CD4-positive, alpha-beta T cell treated with Interleukin-1 beta for 1 hour (primary cell): ENCODE data around the gene SULT1C3.
"Not testable (repeated sequence)": the region's sequence is repeated elsewhere in the genome, so short reads cannot be mapped to it uniquely, and the experiment has no call there.

ENCODE experiments used
- DNase-seq, 2 donors: peaks; one replicate each; pipeline ENCODE4 v3.0.0-alpha.2; 2020 to 2022

The SULT1C3 gene

DNA sequence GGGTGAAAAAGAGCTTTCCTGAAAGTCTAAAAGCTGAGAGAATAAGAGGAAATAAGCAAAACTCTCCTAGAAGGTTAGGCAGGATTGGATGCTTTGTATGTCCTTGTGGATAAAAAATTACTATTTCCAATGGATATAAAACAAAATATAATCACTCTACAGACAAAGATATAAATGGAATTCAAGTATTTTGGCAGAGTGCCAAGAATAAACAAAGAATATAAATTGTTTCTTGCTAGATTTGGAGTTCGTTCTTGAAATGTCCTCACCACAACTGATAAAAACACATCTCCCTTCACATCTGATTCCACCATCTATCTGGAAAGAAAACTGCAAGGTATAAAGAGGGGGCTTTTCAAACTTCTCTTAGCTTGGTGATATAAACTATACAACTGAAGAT is 13.3 kb downstream of the SULT1C3 start:
- no peak for DNase-seq

DNA sequence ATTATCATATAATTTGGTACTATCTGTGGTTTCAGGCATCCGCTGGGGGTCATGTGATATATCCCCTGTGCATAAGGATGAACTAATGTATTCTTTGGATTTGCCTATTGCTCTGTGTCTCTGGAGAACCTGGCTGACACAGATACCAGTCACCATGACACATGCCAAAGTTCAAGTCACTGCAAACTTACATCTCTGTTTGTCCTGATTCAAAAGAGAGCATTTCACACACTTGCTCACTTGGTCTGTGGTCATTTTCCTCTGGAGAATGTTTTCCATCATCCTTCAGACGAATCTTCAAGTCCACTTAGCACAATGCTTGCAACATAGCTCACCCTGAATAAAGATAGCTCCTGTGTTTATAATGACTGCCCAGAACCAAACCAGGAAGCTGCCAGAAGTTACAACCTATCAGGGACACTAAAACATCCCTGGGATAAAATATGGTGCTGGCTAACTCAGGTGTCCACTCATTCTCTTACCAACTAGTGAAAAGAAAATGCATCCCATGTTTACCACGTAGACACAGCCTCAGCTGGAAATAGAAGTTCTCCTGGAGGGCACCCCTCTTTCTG is 18.1 kb downstream of the SULT1C3 start:
- DNase-seq: no peak

DNA sequence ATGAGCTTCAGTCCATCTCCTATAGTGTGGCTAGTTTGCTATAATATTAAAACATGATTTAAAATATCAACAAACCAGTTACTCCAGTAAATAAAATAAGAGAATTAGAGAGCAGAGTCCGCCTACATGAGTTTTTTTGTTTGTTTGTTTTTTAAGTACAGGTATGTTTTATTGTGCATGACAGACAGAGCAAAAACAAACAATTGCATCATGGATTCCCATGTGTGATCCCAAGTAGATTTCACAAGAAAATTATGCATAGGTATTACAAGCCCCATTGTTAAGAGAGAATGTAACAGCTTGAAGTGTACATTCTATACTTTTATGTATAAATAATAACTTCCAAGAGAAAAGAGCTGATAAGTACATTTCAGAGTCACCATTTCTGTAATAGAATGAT is 21.0 kb downstream of the SULT1C3 start:
- no peak for DNase-seq

DNA sequence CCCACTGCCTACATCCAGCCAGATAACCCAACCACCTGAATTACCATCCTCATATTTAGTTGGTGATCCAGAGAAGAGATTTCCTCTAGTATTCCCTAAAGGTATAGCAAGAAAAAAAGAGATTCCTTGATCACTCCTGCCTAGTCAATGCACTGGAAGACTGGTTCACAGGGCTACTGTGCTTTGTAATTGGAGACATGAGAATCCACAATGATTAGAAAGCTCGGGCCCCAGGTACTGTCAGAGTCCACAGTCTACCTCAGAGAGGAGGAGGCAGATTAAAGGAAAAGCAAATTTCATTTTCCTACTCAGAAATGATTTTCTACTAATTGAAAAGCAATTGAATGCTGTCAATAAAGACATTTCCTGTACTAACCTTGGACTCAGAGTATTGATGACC is 22.3 kb downstream of the SULT1C3 start:
- no peak for DNase-seq

DNA sequence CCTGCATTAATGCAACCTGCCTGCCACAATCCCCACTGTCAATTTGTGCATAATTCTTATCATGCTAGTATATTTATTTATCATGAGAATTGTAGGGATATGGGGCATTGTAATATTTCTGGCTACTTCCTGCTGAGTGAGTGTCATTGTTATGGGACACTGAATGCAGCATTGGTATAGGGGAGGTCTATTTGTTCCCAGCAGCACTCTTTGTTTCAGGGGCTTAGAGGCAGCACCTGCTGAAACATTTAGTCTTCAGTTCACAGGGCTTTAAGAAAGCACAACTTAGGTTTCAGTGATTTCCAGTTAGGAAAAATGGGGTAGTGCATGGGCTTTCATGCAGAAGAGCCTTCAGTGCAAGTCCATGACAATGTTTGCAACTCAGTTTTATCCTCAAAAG is 23.6 kb downstream of the SULT1C3 start:
- DNase-seq: no peak

DNA sequence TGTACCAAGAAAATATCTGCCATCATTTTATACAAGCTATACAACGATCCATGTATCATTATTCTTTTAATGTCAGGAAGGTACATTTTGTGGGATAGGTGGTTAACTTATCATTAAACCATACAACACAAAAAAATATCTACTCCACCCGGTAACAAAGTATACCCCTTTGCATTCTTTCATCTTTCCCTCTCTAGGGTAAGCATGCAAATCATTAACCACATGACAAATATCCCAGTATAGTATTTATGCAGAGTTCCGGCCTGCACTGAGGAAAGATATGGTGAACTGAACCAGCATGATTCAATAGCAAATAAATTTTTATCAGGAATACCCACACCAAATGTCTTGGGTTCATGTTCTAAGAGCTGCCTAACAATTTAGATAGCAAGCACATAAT is 26.4 kb downstream of the SULT1C3 start:
- no peak for DNase-seq

DNA sequence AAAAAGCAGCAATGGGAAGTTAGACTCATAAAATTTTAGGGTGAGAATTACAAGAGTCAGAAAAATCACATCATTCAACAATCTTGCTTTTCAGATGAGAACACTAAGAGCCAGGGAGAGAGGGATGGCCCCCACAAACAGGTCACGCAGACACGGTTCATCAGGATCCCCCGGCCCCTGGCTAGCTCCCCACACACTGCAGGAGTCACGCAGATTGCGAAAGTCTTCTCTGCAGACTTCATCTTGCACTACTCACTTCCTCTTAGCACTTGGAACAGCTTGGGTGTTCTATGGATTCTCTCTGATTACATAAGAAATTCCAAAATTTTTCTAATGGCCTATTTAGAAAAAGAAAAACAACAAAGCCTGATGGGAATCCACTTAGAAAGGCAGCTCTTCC is 27.3 kb downstream of the SULT1C3 start:
- DNase-seq: no peak

DNA sequence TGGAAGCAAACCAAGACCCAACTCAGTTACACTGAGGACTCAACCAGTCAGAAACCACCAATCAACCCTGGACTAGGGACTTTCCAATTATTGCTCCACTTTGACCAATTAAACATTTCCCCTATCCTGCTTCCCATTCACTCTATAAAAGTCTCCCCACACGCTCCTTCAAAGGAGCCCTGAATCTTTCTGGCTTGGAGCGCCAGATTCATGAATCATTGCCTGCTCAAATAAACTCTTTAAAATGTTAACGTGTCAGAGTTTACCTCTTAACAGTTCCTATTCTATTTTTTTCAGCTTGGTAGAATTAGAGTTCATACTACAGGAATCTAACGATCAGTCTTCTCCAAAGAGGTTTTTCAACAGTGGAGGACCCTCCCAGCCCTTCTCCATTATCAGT is 28.2 kb downstream of the SULT1C3 start:
- DNase-seq: no peak

DNA sequence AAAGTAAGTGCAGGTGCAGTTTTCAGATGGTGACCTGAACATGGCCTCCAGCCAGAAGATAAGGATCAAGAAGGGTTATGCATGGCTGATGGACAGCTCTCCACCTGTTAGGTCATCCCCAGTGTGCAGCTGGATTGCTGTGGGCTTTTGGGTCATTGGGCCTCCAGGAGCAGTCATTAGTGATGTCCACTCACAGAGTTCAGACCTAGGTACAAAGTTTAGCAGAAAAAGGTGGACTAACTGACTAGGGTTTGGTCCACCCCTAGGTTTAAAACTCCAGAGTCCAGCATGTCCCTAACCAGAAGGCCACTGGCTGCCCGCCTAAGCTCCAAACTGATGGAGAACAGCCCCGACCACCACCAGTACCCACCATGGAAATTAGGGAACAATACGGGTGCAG is 30.6 kb downstream of the SULT1C3 start:
- no peak for DNase-seq

DNA sequence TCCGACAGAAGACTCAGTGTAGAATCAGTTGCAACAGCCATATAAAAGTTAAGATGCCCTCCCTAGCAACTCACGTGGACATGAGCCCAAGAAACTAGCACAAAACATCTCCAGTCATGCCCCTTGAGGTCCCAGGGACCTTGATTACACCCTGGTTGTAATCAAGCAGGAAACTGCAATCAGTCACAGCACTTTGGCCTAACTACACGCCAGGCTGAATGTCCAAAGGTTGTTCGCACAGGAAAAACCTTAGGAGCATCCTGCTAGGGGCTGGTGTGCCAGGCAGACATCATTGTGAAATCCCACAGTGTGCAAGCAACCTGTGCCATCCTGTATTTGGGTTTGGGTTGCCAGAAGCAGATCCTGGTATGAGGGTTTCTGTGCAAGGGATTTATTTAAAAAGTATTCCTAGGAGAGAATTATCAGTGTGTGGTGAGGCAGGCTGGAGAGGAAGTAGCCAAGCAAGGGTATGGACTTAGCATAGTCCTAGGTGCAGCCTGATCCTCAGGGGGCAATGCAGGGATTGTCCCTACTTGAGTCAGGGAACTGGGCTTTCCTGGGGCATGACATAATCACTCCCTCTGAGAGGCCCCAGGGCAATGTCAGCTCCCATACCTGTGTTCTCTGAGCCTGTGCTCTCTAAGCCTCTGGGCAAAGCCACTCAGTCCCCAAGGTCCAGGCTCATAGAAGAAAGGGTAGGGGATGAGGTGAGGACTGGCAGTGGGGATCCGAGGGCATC is 31.2 kb downstream of the SULT1C3 start:
- DNase-seq: no peak

DNA sequence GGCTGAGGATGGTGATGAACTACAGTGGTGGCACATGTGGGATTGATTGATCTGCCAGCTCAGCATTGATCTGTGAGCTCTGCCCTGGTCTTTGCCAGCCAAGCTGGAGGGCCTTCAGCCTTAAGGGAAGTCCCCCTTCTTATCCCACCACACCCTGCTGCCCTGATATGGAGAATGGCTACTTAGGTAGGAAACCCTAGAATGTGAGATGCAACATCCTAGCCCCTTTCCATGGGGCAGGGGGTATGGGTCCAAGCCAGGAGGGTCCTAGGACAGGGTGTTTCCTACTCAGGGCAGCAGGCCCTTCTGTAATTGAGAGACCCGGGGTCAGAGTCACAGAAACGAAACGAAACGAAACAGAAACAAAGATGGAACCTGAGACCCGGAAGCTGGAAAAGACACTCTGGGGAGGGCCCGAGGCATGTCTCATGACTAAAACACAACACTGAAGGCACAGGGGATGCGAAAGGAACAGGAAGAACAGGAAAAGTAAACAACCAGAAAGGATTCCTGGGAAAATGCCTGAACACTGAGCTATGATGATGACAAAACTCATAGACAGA is 32.0 kb downstream of the SULT1C3 start:
- DNase-seq: no peak

DNA sequence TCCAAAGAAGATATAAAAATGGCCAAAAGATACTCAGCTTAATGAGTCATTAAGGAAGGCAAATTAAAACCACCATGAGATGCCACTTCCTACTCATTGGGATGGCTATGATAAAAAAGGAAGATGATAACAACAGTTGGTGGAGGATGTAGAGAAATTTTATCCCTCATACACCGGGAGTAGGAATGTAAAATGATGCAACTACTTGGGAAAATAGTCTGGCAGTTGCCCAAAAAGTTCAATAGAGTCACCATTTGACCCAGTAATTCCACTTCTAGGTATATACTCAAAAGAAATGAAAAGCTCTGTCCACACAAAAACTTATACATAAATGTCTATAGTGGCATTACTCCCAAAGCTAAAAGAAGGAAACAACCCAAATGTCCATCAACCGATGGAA is 38.9 kb downstream of the SULT1C3 start:
- DNase-seq: no peak

DNA sequence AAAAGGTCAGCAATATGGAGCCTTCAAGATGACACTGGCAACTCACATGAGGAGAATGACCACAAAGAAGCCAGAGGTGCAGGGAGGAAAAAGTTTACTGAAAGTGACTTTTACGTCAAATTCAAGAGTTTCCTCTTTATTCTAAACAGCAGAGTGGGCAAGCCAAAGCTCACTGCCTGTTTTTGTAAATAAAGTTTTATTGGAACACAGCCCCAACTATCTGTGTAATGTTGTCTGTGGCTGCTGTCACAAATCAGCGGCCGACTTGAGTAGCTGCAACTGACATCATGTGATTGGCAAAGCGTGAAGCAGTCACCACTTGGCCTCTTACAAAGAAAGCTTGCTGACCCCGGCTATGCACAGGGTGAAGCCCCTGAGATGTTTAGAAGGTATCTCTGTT is 39.7 kb downstream of the SULT1C3 start:
- DNase-seq: no peak

DNA sequence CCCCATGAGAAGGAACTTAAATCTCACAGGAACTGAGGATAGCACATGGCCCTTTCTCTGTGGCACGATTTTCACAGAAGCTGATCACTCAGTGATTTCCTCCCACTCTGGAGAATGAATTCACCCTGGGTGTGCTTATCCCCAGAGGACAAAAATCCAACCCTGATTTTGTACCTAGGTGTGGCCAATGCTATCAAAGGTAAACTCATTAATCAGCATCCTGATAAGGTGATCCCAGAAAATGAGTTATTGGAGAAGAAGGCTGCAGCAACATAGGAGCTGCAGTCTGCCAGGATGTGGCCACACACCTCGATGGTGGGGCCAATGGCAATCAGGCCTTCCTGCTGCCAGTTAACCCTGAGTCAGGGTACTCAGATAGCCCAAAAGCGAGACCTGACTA is 40.7 kb downstream of the SULT1C3 start:
- DNase-seq: no peak

DNA sequence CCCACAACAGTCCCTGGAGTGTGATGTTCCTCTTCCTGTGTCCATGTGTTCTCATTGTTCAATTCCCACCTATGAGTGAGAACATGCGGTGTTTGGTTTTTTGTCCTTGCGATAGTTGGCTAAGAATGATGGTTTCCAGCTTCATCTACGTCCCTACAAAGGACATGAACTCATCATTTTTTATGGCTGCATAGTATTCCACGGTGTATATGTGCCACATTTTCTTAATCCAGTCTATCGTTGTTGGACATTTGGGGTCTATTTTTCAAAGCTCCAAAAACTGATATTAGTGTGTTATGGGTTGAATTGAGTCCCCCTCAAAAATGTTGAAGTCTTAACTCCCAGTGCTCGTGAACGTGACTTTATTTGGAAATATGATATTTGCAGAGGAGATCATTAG is 44.8 kb downstream of the SULT1C3 start:
- DNase-seq: not testable (repeated sequence)

DNA sequence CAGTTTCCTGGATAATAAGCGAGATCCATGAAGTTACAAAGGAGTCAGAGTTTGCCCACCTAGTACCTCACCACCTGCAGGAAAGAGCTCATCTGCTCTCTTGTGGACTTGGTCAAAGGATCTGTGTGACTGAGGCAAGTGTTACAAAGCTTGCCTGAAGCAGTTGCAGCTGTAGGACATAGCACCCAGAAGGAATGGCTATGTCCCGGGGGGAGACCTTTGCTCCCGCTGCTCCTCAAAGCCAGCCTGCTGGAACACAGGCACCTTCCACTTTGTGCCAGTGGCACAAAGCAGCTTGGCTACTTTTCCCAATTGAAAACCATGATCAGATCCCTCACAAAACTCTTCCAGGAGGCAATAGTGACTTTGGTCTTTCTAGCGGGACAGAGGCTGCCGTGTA is 45.8 kb downstream of the SULT1C3 start:
- no peak for DNase-seq

DNA sequence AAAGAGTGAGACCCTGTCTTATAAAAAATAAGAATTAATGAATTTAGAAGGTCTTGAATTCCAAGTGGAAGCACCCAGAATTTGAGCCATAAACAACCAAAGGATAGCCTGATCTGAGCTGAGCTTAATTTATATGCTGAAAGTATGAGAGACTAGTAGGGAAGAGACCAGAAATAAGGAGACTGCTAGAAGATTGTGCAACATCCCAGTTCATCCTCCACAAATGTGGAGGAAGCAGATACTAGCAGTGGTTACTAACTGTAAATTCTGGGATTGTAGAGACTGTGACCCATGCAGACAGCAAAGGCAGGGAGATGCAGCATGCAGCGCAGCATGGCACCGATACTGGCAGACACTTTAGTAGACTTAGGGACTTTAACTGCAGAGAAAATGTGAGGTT is 47.4 kb downstream of the SULT1C3 start:
- no peak for DNase-seq

DNA sequence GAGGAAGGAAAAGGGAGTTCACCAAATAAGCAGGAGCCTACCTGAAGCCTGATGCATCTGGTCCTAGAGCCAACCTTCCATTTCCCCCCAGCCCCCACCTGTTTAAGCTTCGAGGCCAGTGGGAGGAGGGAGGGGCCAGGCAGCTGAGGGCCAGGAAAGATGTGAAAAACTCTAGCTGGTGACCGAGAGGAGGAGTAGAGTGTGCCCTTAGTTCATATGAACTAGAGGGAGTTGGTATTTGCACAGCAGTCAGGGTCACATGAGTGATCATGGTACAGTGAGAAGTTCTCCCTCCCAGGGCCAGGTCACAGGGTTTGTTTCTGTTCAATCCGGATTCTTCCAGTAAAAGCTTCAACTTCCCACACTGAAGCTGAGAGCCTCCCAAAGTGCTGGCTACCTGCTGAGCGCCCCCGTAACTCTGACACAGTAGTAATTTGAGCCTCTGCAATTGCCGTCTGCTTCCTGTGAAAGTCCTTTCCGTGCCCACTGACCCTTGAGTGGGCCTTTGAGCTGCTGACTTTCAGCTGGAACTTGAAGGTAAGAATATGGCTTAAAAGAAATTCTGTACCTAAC is 48.9 kb downstream of the SULT1C3 start, which contains the start of gene SULT1C2:
Gene SULT1C2 (plus strand): TSS at position 362 of the 573 bp plus-strand sequence. CDS start 4,773 bp downstream, outside the sequence.
- no peak for DNase-seq

DNA sequence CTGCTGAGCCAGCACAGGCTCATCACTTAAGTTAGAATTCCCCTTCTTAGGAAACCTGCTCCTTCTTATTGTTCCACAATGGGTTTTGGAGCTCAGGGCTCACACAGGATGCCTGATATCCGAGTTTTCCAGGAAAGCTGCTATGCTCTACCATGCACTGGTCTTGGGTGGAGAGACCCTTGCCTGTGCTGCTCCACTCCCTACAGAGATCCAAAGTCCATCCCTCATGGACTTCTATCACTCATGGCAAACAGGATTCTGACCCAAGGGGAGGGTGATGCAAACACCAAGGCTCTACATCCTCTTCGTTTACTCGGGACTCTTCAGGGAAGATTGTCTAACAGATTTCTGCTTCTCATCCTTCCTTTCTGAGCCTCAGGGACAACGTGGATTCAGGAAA is 54.1 kb downstream of the SULT1C3 start:
- no peak for DNase-seq

DNA sequence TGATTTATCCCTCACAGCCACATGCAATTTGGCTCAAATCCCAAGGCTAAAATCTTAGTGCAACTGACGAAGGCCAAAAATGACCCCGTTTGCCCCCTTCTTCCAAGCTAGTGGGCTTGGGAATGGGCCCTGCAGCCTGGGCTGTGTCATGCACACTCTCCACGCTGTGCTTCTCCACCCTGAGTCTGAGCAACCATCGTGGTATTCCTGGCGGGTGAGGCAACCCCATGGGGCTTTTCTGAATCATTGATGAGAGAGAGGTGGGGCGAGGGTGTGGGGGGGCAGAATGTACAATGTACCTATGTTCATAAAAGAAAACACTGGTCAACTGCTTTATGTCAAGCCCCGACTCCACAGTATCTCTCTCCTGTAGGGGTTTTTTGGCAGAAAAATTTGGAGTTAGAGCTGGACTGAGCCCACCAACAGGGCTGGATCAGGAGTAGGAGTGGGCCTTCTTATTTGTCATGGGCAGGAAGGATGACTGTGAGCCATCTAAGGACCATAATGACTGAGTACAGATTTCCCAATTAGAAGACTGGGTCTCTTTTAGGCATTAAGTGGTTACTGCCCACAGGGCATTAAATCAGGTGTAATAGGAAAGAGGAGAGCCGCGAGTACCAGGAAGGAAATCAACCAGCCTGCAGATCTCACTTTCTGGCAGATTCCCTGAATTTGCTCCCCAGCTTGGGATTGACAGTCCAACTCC is 57.8 kb downstream of the SULT1C3 start:
- DNase-seq: no peak

DNA sequence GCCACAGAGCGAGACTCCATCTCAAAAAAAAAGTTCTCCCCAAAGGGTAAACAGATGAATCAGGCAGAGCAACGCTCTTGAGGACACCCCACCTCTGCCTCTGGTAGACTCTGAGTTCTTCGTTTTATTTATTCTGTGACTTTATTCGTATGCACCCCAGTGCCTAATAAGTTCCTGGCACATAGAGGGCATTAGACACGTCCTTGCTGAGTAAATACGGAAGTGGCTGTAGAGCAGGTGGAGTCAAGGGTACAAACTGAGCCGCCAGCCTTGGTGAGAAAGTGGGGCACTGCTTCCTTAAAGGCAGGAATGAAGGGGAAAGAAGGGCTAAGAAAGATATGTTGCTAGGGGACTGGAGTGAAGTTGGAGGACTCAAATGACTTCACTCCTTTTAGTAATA is 61.8 kb downstream of the SULT1C3 start:
- DNase-seq: no peak

DNA sequence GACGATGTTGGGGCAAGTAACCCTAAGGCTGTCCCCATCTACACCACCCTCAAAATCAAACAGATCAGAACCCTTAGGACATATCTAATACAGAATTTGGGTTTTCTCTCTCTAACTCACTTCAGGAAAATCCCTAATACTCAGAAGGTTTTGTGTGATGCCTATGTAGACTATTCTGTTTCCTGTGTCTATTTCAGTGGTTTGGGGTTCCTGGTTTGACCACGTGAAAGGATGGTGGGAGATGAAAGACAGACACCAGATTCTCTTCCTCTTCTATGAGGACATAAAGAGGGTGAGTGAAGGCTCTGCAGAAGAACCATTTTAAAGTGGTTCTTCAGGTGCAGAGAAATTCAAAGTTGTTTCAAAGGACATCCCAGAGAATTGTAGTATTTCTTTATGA is 65.2 kb downstream of the SULT1C3 start:
- DNase-seq: no peak

DNA sequence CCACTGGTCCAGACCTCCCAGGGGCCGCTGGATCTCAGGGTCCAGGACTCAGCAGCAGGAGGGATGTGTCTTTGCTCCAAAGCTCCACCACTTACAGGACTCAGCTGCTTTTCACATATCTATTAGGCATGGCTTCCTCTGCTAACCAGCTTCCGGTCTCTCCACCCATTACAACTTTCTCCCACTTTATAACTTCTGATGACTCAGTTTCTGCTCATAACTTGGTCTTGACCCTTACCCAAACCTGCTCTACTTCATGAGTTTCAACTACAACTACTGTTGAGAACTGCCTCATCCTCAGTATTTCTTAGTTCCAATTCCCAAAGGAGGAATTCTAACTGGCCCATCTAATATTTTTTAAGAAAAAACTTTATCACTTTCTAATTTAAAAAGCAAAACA is 66.1 kb downstream of the SULT1C3 start:
- DNase-seq: no peak

DNA sequence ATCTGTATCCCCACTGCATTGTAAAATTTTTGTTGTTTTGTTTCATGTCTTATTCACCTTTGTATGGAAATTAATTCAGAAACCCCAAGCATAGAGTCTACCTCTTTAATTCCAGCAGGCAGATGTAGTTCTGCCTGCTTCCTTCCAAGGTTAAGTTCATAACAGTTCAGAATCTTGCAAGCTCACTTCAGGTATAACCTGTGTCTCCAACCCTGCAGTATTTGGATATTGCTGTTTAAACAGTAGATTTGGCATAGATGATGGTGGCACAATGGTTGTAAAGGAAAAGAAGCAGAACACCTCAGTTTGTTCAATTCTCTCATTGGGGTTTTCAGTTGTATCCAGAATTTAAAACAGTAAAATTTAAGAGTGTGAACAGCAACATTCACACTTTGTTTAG is 70.1 kb downstream of the SULT1C3 start:
- no peak for DNase-seq
